Endothelial cell of umbilical vein (primary cell): ENCODE measurements around the gene PFDN4.

ENCODE experiments used
- EZH2 ChIP-seq: IDR thresholded peaks from 2 replicates; pipeline ENCODE4 v1.6.1; 2012; ENCODE audit warnings: borderline replicate concordance, low read depth, mild to moderate bottlenecking, moderate library complexity, low read length, inconsistent platforms; ENCODE audit not compliant: severe bottlenecking
- FOS ChIP-seq: IDR thresholded peaks from 2 replicates; pipeline ENCODE4 v1.6.1; 2011; ENCODE audit warnings: mild to moderate bottlenecking, low read length, moderate library complexity, borderline replicate concordance; ENCODE audit not compliant: insufficient read depth
- MYC ChIP-seq: IDR thresholded peaks from one replicate; pipeline ENCODE4 v1.6.1; 2011; ENCODE audit warnings: mild to moderate bottlenecking, low read depth, low read length
- POLR2A ChIP-seq: IDR thresholded peaks from 2 replicates; pipeline ENCODE4 v1.6.1; 2012; ENCODE audit warnings: low read depth, mild to moderate bottlenecking, control low read depth, low read length
- POLR2AphosphoS5 ChIP-seq: IDR thresholded peaks from 2 replicates; pipeline ENCODE4 v1.6.1; 2012; ENCODE audit warnings: low read depth, mild to moderate bottlenecking, control low read depth, low read length, moderate library complexity; ENCODE audit not compliant: insufficient read depth
- TF ChIP-seq, protein P1 (sequence below), 2 donors: IDR thresholded peaks; 1 replicate in 1 of 2; 2 replicates in 1 of 2; pipeline ENCODE4 v1.5.1; 2011; ENCODE audit warnings: low read length in 2 of 2, mild to moderate bottlenecking in 2 of 2, moderate library complexity in 2 of 2, control low read depth in 1 of 2, inconsistent platforms in 1 of 2, low read depth in 1 of 2; ENCODE audit not compliant: insufficient read depth in 1 of 2; ENCODE audit errors: extremely low read depth in 1 of 2

DNA sequence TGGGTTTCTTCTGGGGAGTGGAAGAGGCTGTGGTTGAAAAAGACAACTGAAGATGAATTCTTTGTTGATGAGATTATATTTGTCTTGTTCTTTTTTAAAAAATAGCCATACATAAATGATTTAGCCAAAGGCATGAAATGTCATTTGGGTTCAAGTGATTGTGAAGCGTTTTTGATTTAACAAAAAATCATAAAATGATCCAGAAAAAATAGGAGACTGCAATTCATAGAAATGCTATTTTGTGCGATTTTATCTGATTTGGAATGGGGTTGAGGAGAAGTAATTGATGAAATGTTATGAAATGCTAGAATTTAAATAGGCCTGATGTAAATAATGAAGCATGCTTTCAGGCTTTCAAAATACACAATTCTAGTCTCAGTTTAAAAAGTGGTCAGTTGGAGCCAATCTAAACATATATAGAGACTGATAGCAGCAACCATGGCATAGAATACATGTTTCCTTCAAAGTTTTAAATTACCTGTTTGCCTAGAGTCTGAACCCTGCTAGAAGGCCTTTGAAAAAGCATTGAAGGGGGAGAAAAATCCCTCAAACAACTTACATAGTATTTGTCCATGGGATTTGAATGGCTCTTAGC is 21.8 kb downstream of the PFDN4 start:
- TF ChIP-seq, protein P1, sequence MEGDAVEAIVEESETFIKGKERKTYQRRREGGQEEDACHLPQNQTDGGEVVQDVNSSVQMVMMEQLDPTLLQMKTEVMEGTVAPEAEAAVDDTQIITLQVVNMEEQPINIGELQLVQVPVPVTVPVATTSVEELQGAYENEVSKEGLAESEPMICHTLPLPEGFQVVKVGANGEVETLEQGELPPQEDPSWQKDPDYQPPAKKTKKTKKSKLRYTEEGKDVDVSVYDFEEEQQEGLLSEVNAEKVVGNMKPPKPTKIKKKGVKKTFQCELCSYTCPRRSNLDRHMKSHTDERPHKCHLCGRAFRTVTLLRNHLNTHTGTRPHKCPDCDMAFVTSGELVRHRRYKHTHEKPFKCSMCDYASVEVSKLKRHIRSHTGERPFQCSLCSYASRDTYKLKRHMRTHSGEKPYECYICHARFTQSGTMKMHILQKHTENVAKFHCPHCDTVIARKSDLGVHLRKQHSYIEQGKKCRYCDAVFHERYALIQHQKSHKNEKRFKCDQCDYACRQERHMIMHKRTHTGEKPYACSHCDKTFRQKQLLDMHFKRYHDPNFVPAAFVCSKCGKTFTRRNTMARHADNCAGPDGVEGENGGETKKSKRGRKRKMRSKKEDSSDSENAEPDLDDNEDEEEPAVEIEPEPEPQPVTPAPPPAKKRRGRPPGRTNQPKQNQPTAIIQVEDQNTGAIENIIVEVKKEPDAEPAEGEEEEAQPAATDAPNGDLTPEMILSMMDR (IDR thresholded peaks at IDR 0.05; ENCODE audit: extremely low read depth in 1 of 2, insufficient read depth in 1 of 2, low read depth in 1 of 2, low read length in 2 of 2), result no peak
- TF ChIP-seq POLR2AphosphoS5, result no peak
- TF ChIP-seq POLR2A, result no peak
- no peak for TF ChIP-seq MYC
- TF ChIP-seq FOS, result no peak
- no peak for TF ChIP-seq EZH2
